ENCODE results near the gene ZC3H6. TPM values are rescaled to one million over a fixed set of nuclear protein-coding genes. Genes with fewer than 3 reads are reported as not detected.

Gene ZC3H6
- total RNA-seq: 10 to 100 TPM; 18.0 to 21.4 TPM
- 11.8 TPM for polyA plus RNA-seq (2013, experiment 1 of 2)
- polyA plus RNA-seq (2013, experiment 2 of 2): 11.1 TPM
- total RNA-seq: 6.7 to 171 (median 65.4) reads per million in 172 experiments

GRCh38 chr2:112275311-112275886 is at the start of gene ZC3H6:
ZC3H6 (plus strand) TSS chr2:112275597; CDS start chr2:112275995, 398 bp downstream.
- CTCF ChIA-PET: interaction anchor here (1.5 to 1.6 kb wide), 2 partner anchors 16 to 154 kb away, joined by 6 to 7 read pairs; no protein-coding TSS in a partner anchor
- H3K4me1 Mint-ChIP-seq (ENCODE audit: low read depth): peaks cover 33% of the 10 kb centered on the region

GRCh38 chr2:112229348-112229747 is 46.0 kb upstream of the ZC3H6 start:
- Mint-ChIP-seq H3K4me1 (ENCODE audit: low read depth) (peaks cover 13% of the 10 kb centered on the region), H3K27me3 (no peaks in the 10 kb centered on the region), H3K36me3 (ENCODE audit: low read depth) (peaks cover 57% of the 10 kb centered on the region), H3K9me3 (no peaks in the 10 kb centered on the region), H3K27ac (no peak overlapping the region), H3K4me3 (no peak overlapping the region)
- Histone ChIP-seq H3K4me3 (ENCODE audit: low read length) (no peak overlapping the region), H3K4me1 (ENCODE audit: insufficient read depth, low read length) (no peaks in the 10 kb centered on the region), H3K36me3 (ENCODE audit: insufficient read depth, low read length) (peaks cover 22% of the 10 kb centered on the region), H3K27me3 (ENCODE audit: control insufficient read depth in 1 of 2, insufficient read depth in 2 of 2, low read length in 2 of 2) (no peaks in the 10 kb centered on the region), H3K27ac (ENCODE audit: low read depth in 1 of 2, low read length in 2 of 2) (no peak overlapping the region), H3K9me3 (ENCODE audit: control insufficient read depth in 1 of 2, insufficient read depth in 1 of 2, low read length in 2 of 2) (no peaks in the 10 kb centered on the region)
- no peak for TF ChIP-seq CTCF (IDR thresholded peaks at IDR 0.05)
- POLR2A ChIA-PET: no interaction called here
- intact Hi-C loops (cut with DNase I, micrococcal nuclease): no loop called here
- ATAC-seq (ENCODE audit: poor library complexity) (no peak), DNase-seq (no peak)
- CTCF ChIA-PET: interaction anchor here (0.6 kb wide), 1 partner anchor 49 kb away, joined by 3 read pairs; no protein-coding TSS in a partner anchor

More at GRCh38 chr2:112275311-112275886, at the start of gene ZC3H6:
- DNase-seq (peak; percentile 97 to 100 (median 100)), ATAC-seq (ENCODE audit: poor library complexity) (peak; percentile 90)
- Mint-ChIP-seq H3K36me3 (ENCODE audit: low read depth) (peaks cover 12% of the 10 kb centered on the region), H3K27me3 (no peaks in the 10 kb centered on the region), H3K9me3 (no peaks in the 10 kb centered on the region), H3K4me3 (peak within 1 kb of the TSS; percentile 98), H3K27ac (peak within 1 kb of the TSS; percentile 100)
- intact Hi-C loops (cut with DNase I, micrococcal nuclease): loop anchor here (1.0 to 10.0 kb wide), 3 partner anchors 21 to 391 kb away; partner anchors contain the start of gene ANAPC1 (in 1 of the 2)
- no peaks in the 10 kb centered on the region for H3K36me3 ChIP-seq (ENCODE audit: insufficient read depth, low read length)
- no peaks in the 10 kb centered on the region for H3K9me3 ChIP-seq (ENCODE audit: control insufficient read depth in 1 of 2, insufficient read depth in 1 of 2, low read length in 2 of 2)
- TF ChIP-seq CTCF (IDR thresholded peaks at IDR 0.05): no peak
- no peaks in the 10 kb centered on the region for H3K27me3 ChIP-seq (ENCODE audit: control insufficient read depth in 1 of 2, insufficient read depth in 2 of 2, low read length in 2 of 2)
- POLR2A ChIA-PET: interaction anchor here (0.8 to 1.7 kb wide), 10 partner anchors 10 to 308 kb away, joined by 3 to 19 read pairs (median 4); partner anchors contain the start of genes TMEM87B and ZC3H8
- H3K27ac ChIP-seq (ENCODE audit: low read depth in 1 of 2, low read length in 2 of 2): peak within 1 kb of the TSS; percentile 100
- H3K4me1 ChIP-seq (ENCODE audit: insufficient read depth, low read length): peaks cover 8% of the 10 kb centered on the region
- H3K4me3 ChIP-seq (ENCODE audit: low read length): peak within 1 kb of the TSS; percentile 94

- Histone ChIP-seq H3K27ac (ENCODE audit: low read depth in 1 of 2, low read length in 2 of 2) (no peak overlapping the region), H3K27me3 (ENCODE audit: control insufficient read depth in 1 of 2, insufficient read depth in 2 of 2, low read length in 2 of 2) (no peaks in the 10 kb centered on the region), H3K9me3 (ENCODE audit: control insufficient read depth in 1 of 2, insufficient read depth in 1 of 2, low read length in 2 of 2) (no peaks in the 10 kb centered on the region), H3K4me1 (ENCODE audit: insufficient read depth, low read length) (no peaks in the 10 kb centered on the region), H3K4me3 (ENCODE audit: low read length) (no peak overlapping the region), H3K36me3 (ENCODE audit: insufficient read depth, low read length) (peaks cover 18% of the 10 kb centered on the region)
- H3K9me3 Mint-ChIP-seq: no peaks in the 10 kb centered on the region
- POLR2A ChIA-PET: no interaction called here
- H3K4me1 Mint-ChIP-seq (ENCODE audit: low read depth): peaks cover 7% of the 10 kb centered on the region
- intact Hi-C loops (cut with DNase I, micrococcal nuclease): loop anchor here in 1 of 2 experiments (5.0 kb wide), 1 partner anchor 38 kb away; no protein-coding TSS in a partner anchor
- no peak for TF ChIP-seq CTCF (IDR thresholded peaks at IDR 0.05)
- H3K4me3 Mint-ChIP-seq: no peak overlapping the region
- peaks cover 49% of the 10 kb centered on the region for H3K36me3 Mint-ChIP-seq (ENCODE audit: low read depth)
- no peaks in the 10 kb centered on the region for H3K27me3 Mint-ChIP-seq
- DNase-seq: no peak
- ATAC-seq (ENCODE audit: poor library complexity): no peak
- H3K27ac Mint-ChIP-seq: no peak overlapping the region
- CTCF ChIA-PET: no interaction called here
Measured at GRCh38 chr2:112230371-112230770, 45.0 kb upstream of the ZC3H6 start.
